ENCODE data around the gene CLRN1.

Gene CLRN1

GRCh38 chr3:150984066-150984465, 11.5 kb upstream of the CLRN1 start:
- no peak overlapping the region for H3K4me3 ChIP-seq (ENCODE audit: low read depth in 1 of 2, low read length in 2 of 2)
- H2AFZ ChIP-seq (ENCODE audit: low read depth, low read length), result no peak overlapping the region
- no peaks in the 10 kb centered on the region for H3K79me2 ChIP-seq (ENCODE audit: insufficient read depth, low read length)
- no peaks in the 10 kb centered on the region for H3K9me3 ChIP-seq (ENCODE audit: insufficient read depth, low read length, severe bottlenecking)
- TF ChIP-seq CTCF (IDR thresholded peaks at IDR 0.05; ENCODE audit: borderline replicate concordance, extremely low read depth, low read length, poor library complexity, severe bottlenecking), result no peak
- no peak for TF ChIP-seq EZH2 (IDR thresholded peaks at IDR 0.05; ENCODE audit: borderline replicate concordance, low read depth, low read length, severe bottlenecking)
- no peaks in the 10 kb centered on the region for H3K4me1 ChIP-seq (ENCODE audit: insufficient read depth, low read length)
- H3K36me3 ChIP-seq (ENCODE audit: insufficient read depth, low read length), result no peaks in the 10 kb centered on the region
- H4K20me1 ChIP-seq (ENCODE audit: insufficient read depth, low read length), result no peaks in the 10 kb centered on the region
- peaks cover 14% of the 10 kb centered on the region for H3K27me3 ChIP-seq (ENCODE audit: insufficient read depth, low read length, poor library complexity)
- no peak overlapping the region for H3K4me2 ChIP-seq (ENCODE audit: insufficient read depth, low read length)
- DNase-seq (no peak), ATAC-seq (ENCODE audit: insufficient read depth, low read depth) (no peak)
- H3K27ac ChIP-seq (ENCODE audit: low read length), result no peak overlapping the region
- H3K9ac ChIP-seq (ENCODE audit: low read depth, low read length), result no peak overlapping the region

GRCh38 chr3:150978566-150979148, 6.1 kb upstream of the CLRN1 start:
- Histone ChIP-seq H3K27me3 (ENCODE audit: insufficient read depth, low read length, poor library complexity) (peaks cover 11% of the 10 kb centered on the region), H3K36me3 (ENCODE audit: insufficient read depth, low read length) (no peaks in the 10 kb centered on the region), H3K9ac (ENCODE audit: low read depth, low read length) (no peak overlapping the region), H2AFZ (ENCODE audit: low read depth, low read length) (no peak overlapping the region), H3K79me2 (ENCODE audit: insufficient read depth, low read length) (no peaks in the 10 kb centered on the region), H3K4me3 (ENCODE audit: low read depth in 1 of 2, low read length in 2 of 2) (no peak overlapping the region), H4K20me1 (ENCODE audit: insufficient read depth, low read length) (no peaks in the 10 kb centered on the region), H3K9me3 (ENCODE audit: insufficient read depth, low read length, severe bottlenecking) (no peaks in the 10 kb centered on the region), H3K27ac (ENCODE audit: low read length) (no peak overlapping the region), H3K4me2 (ENCODE audit: insufficient read depth, low read length) (no peak overlapping the region), H3K4me1 (ENCODE audit: insufficient read depth, low read length) (no peaks in the 10 kb centered on the region)
- DNase-seq, result no peak
- no peak for TF ChIP-seq CTCF (IDR thresholded peaks at IDR 0.05; ENCODE audit: borderline replicate concordance, extremely low read depth, low read length, poor library complexity, severe bottlenecking)
- no peak for TF ChIP-seq EZH2 (IDR thresholded peaks at IDR 0.05; ENCODE audit: borderline replicate concordance, low read depth, low read length, severe bottlenecking)
- ATAC-seq (ENCODE audit: insufficient read depth, low read depth), result no peak

- Histone ChIP-seq H3K27ac (ENCODE audit: low read length) (no peak overlapping the region), H3K27me3 (ENCODE audit: insufficient read depth, low read length, poor library complexity) (peaks cover 13% of the 10 kb centered on the region), H2AFZ (ENCODE audit: low read depth, low read length) (no peak overlapping the region), H3K4me1 (ENCODE audit: insufficient read depth, low read length) (no peaks in the 10 kb centered on the region), H3K9me3 (ENCODE audit: insufficient read depth, low read length, severe bottlenecking) (no peaks in the 10 kb centered on the region), H3K4me2 (ENCODE audit: insufficient read depth, low read length) (no peak overlapping the region), H4K20me1 (ENCODE audit: insufficient read depth, low read length) (no peaks in the 10 kb centered on the region), H3K36me3 (ENCODE audit: insufficient read depth, low read length) (no peaks in the 10 kb centered on the region), H3K9ac (ENCODE audit: low read depth, low read length) (no peak overlapping the region), H3K79me2 (ENCODE audit: insufficient read depth, low read length) (no peaks in the 10 kb centered on the region), H3K4me3 (ENCODE audit: low read depth in 1 of 2, low read length in 2 of 2) (no peak overlapping the region)
- TF ChIP-seq CTCF (IDR thresholded peaks at IDR 0.05; ENCODE audit: borderline replicate concordance, extremely low read depth, low read length, poor library complexity, severe bottlenecking) (no peak), EZH2 (IDR thresholded peaks at IDR 0.05; ENCODE audit: borderline replicate concordance, low read depth, low read length, severe bottlenecking) (no peak)
- no peak for DNase-seq
- ATAC-seq (ENCODE audit: insufficient read depth, low read depth), result no peak
Observed at GRCh38 chr3:150975992-150976368, 3.5 kb upstream of the CLRN1 start.

Data from DND-41 (cell line).